Measurements from ENCODE around the gene OR5M10.

The OR5M10 gene

DNA sequence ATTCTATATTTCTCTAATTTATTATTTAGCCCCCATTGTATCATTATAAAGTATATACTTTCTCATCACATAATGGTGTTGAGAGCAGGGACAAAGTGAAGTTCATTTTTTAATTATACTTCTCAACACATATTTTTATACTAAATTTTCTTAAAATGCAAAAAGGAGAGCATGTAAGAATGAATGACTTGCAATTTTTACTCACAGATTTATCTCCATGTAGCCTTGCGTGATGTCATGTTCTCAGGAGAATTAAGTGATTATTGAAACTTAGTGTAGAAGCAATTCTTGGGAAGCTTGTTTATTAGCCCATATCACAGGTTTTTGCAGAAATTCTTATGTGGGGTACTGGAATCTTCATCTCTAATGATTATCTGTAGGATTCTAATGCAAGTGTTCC, 33.8 kb downstream of the OR5M10 start:
- TF ChIP-seq, protein P1, sequence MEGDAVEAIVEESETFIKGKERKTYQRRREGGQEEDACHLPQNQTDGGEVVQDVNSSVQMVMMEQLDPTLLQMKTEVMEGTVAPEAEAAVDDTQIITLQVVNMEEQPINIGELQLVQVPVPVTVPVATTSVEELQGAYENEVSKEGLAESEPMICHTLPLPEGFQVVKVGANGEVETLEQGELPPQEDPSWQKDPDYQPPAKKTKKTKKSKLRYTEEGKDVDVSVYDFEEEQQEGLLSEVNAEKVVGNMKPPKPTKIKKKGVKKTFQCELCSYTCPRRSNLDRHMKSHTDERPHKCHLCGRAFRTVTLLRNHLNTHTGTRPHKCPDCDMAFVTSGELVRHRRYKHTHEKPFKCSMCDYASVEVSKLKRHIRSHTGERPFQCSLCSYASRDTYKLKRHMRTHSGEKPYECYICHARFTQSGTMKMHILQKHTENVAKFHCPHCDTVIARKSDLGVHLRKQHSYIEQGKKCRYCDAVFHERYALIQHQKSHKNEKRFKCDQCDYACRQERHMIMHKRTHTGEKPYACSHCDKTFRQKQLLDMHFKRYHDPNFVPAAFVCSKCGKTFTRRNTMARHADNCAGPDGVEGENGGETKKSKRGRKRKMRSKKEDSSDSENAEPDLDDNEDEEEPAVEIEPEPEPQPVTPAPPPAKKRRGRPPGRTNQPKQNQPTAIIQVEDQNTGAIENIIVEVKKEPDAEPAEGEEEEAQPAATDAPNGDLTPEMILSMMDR (conservative IDR thresholded peaks at IDR 0.05; ENCODE audit: low read length): no peak

DNA sequence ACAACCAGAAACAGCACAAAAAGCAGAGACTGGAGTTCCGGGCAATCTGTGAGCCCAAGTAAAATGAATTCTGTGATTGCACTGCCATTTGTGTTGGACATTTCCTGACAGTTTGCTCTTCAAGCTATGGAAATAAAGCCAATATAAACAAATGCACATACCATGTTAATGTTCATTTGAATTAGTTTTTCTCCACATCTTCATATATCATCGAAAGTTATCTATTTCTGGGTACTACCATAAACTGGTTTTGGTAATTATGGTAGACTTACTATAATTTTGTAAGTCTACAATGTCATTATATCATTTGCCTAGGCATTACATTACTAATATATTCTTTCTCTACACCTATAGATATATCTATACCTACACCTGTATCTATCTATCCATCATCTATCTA, 34.4 kb downstream of the OR5M10 start, which contains the start of gene OR5M11:
OR5M11 (minus strand) TSS at position 101 of the 400 bp plus-strand sequence; CDS start at position 101, 0 bp downstream.
- TF ChIP-seq, protein P1 (conservative IDR thresholded peaks at IDR 0.05; ENCODE audit: low read length): no peak
- no peak within 1 kb of the TSS for H3K4me3 ChIP-seq (ENCODE audit: low read length)
- no peak for DNase-seq (ENCODE audit: low read depth)

More for the DNA sequence above, 33.8 kb downstream of the OR5M10 start:
- DNase-seq (ENCODE audit: low read depth): no peak
- H3K4me3 ChIP-seq (ENCODE audit: low read length): no peak overlapping the region

DNA sequence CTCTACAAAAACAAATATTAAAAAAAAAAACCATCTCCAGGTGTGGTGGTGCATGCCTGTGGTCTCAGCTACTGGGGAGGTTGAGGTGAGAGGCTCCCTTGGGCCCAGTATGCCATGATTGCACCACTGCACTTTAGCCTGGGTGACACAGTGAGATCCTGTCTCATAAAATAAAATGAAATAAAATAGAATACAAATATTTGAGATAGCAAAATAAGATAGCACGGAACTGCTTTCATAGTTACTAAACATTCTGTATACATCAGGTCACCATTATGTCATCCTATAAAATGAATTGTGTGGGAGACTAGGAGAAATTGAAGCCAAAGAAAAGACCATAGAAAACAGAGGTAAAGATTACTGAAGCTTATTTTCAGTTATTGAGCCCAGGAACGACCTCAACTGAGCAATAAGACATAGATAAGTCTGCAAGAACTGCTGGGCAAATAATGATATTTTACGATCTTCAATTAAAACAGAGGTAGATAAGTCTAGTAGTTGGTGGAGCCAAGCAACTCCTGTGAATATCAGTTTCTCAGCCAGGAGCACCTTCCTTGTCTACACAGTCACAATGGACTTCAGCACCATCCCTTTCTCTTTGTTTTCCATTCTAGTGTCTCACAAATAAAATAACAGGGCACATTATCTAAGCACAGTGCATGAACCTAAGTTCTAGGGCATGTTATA, 44.3 kb downstream of the OR5M10 start:
- no peak overlapping the region for H3K4me3 ChIP-seq (ENCODE audit: low read length)
- TF ChIP-seq, protein P1 (conservative IDR thresholded peaks at IDR 0.05; ENCODE audit: low read length): no peak
- no peak for DNase-seq (ENCODE audit: low read depth)

DNA sequence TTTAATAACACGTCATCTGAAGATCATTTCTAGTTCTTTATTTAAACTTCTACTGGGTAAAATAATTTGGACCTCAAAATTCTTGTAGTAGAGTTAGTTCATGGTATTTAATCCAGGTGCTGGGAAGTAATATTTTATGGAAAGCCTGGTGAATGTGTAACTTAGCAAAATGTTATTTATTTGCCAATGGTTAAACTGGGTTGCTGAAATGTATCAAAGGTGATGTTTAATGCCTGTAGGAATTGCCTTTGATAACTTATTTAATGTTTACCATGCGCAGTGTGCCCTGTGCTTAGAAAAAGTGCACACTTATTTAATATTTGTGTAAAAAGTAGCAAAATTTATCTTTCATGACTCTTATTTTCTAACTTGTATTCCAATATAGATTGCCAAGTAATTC, 45.7 kb downstream of the OR5M10 start:
- TF ChIP-seq, protein P1 (conservative IDR thresholded peaks at IDR 0.05; ENCODE audit: low read length): no peak
- DNase-seq (ENCODE audit: low read depth): no peak
- H3K4me3 ChIP-seq (ENCODE audit: low read length): no peak overlapping the region
